Hepatocyte (in vitro differentiated cells): ENCODE data around the gene GDPD5. TPM values are rescaled to one million over a fixed set of nuclear protein-coding genes. Genes with fewer than 3 reads are reported as not detected.

ENCODE experiments used
- DNase-seq: peaks from one replicate; pipeline ENCODE4 v3.0.0-alpha.2; 2016; ENCODE audit warnings: low spot score
- H2AFZ ChIP-seq: fragments of 200-600 bp; sonication (generic); 2 replicates; pipeline ENCODE4 v1.6.0; 2016; ENCODE audit warnings: antibody characterized with exemption, mild to moderate bottlenecking
- H3K27ac ChIP-seq: fragments of 200-600 bp; sonication (generic); 2 replicates; pipeline ENCODE4 v1.5.1; 2016; ENCODE audit warnings: mild to moderate bottlenecking
- H3K27me3 ChIP-seq: fragments of 200-600 bp; sonication (generic); 2 replicates; pipeline ENCODE4 v1.6.1; 2016
- H3K36me3 ChIP-seq: fragments of 200-600 bp; sonication (generic); replicated peaks from 2 replicates; pipeline ENCODE4 v1.5.1; 2016; ENCODE audit warnings: low read depth; ENCODE audit not compliant: insufficient read depth
- H3K4me1 ChIP-seq: fragments of 200-600 bp; sonication (generic); 2 replicates; pipeline ENCODE4 v1.5.1; 2016; ENCODE audit warnings: mild to moderate bottlenecking, moderate library complexity; ENCODE audit not compliant: insufficient read depth
- H3K4me2 ChIP-seq: fragments of 200-600 bp; sonication (generic); 2 replicates; pipeline ENCODE4 v1.6.0; 2016
- H3K4me3 ChIP-seq: fragments of 200-600 bp; sonication (generic); 2 replicates; pipeline ENCODE4 v1.5.1; 2016; ENCODE audit warnings: mild to moderate bottlenecking
- H3K79me2 ChIP-seq: fragments of 200-600 bp; sonication (generic); 2 replicates; pipeline ENCODE4 v1.6.0; 2017; ENCODE audit warnings: mild to moderate bottlenecking
- H3K9me2 ChIP-seq: fragments of 200-600 bp; sonication (generic); replicated peaks from 2 replicates; pipeline ENCODE4 v1.6.0; 2017; ENCODE audit warnings: mild to moderate bottlenecking; ENCODE audit not compliant: insufficient read depth
- H3K9me3 ChIP-seq: fragments of 200-600 bp; sonication (generic); 2 replicates; pipeline ENCODE4 v1.5.1; 2016; ENCODE audit warnings: low read depth, mild to moderate bottlenecking
- H4K20me1 ChIP-seq: fragments of 200-600 bp; sonication (generic); 2 replicates; pipeline ENCODE4 v1.6.0; 2016; ENCODE audit warnings: mild to moderate bottlenecking; ENCODE audit not compliant: insufficient read depth, poor library complexity, severe bottlenecking
- EZH2 ChIP-seq: fragments of 200-600 bp; sonication (generic); IDR thresholded peaks from 2 replicates; pipeline ENCODE4 v1.6.1; 2016; ENCODE audit warnings: antibody characterized with exemption, mild to moderate bottlenecking, borderline replicate concordance
- EZH2phosphoT487 ChIP-seq: fragments of 200-600 bp; sonication (generic); IDR thresholded peaks from one replicate; pipeline ENCODE4 v1.6.1; 2018; ENCODE audit warnings: antibody characterized with exemption, mild to moderate bottlenecking, low read depth, moderate library complexity; ENCODE audit not compliant: unreplicated experiment, severe bottlenecking
- WGBS: methylation state at CpG from one replicate; pipeline ENCODE4 v1.1.6; 2016; ENCODE audit warnings: low lambda C conversion rate; ENCODE audit errors: missing lambda C conversion rate; 5-methylcytosine and 5-hydroxymethylcytosine counted together
- polyA plus RNA-seq: library from polyadenylated mRNA; unstranded; fragments of >200 nt; fragmentation: Nextera tagmentation; extraction: Ambion mirVana; gene quantifications from 2 replicates; pipeline ENCODE4 v1.2.1, GENCODE V29; 2016
- total RNA-seq: library from RNA; depleted of rRNA; stranded (reverse); fragments of >200 nt; gene quantifications from 2 replicates; pipeline ENCODE4 v1.2.3, GENCODE V29; 2014
- TF ChIP-seq, protein P1 (sequence below): fragments of 200-600 bp; sonication (generic); IDR thresholded peaks from 2 replicates; pipeline ENCODE4 v1.5.1; 2016; ENCODE audit warnings: antibody characterized with exemption, mild to moderate bottlenecking; ENCODE audit not compliant: poor library complexity

The GDPD5 gene
- total and polyA plus RNA-seq, 2 experiments from 2014 or later, result 5.2 to 8.9 TPM

DNA sequence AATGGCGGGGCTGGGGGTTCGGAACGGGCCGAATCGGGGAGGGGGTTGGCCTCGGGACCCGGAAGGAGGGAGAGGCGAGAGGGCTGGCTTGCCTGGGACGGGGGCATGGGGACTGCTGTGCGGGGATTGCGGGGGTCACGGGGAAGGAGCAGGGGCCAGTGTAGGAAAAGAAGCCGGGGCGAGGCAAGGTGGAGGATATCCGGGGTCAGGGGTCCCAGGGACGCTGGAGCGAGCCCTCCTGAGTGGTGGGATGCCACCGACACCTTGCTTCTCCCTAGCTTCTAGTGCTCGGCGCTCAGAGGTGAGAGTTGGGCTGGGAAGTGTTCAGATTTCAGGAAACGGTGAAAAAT lies 426 bp upstream of the GDPD5 start:
- DNase-seq, result no peak
- 0% methylated on average over 4 of the region's 21 CpGs for WGBS
- peaks cover 10% of the 10 kb centered on the region for H3K4me1 ChIP-seq

DNA sequence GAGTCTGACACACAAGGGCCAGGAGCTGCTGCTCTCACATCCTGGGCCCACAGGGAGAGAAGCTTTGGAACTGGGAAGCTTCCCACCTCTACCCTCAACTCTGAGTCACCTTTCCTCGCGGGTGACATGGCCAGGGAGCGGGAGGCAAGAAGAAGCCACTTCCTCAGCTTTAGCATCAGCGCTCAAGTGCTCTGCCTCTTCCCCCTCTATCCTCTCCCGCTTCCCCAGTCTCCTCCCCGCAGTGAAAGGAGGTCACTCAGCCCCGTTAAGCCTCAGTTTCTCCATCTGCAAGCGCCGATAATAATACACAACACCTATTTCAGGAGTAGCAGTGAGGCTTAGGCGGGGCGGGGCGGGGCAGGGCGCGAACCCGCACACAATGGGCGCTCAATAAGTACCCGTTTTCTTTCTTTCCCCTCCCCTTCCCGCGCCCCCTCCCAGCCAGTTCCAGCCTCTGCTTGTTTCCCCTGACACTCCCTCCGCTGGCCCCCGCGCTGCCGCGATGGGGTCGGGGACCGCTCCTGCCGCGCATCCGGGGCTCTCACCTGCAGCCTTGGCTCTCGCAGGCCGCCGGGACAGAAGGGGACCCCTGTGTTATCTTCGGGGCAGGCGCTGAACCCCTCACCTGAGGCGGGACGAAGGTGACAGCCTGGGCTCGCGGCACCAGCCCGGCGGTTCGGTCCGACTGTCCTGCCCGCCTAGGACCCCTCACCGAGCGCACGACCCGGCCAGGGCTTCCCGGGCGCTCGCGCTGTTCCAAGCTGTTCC lies 892 bp downstream of the GDPD5 start:
- no peak overlapping the region for H3K27ac ChIP-seq
- no peaks in the 10 kb centered on the region for H3K9me3 ChIP-seq
- no peak for DNase-seq
- no peaks in the 10 kb centered on the region for H3K9me2 ChIP-seq
- peak overlapping the region; percentile 100 for H3K4me2 ChIP-seq
- H3K36me3 ChIP-seq, result no peaks in the 10 kb centered on the region
- H3K4me3 ChIP-seq, result peak overlapping the region; percentile 88
- H3K27me3 ChIP-seq, result peaks cover 17% of the 10 kb centered on the region
- H3K79me2 ChIP-seq, result no peaks in the 10 kb centered on the region
- peaks cover 10% of the 10 kb centered on the region for H3K4me1 ChIP-seq
- 6% methylated on average over 28 of the region's 51 CpGs for WGBS
- peak overlapping the region; percentile 45 for H2AFZ ChIP-seq
- TF ChIP-seq EZH2, result no peak
- no peak for TF ChIP-seq EZH2phosphoT487
- TF ChIP-seq, protein P1, sequence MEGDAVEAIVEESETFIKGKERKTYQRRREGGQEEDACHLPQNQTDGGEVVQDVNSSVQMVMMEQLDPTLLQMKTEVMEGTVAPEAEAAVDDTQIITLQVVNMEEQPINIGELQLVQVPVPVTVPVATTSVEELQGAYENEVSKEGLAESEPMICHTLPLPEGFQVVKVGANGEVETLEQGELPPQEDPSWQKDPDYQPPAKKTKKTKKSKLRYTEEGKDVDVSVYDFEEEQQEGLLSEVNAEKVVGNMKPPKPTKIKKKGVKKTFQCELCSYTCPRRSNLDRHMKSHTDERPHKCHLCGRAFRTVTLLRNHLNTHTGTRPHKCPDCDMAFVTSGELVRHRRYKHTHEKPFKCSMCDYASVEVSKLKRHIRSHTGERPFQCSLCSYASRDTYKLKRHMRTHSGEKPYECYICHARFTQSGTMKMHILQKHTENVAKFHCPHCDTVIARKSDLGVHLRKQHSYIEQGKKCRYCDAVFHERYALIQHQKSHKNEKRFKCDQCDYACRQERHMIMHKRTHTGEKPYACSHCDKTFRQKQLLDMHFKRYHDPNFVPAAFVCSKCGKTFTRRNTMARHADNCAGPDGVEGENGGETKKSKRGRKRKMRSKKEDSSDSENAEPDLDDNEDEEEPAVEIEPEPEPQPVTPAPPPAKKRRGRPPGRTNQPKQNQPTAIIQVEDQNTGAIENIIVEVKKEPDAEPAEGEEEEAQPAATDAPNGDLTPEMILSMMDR, result no peak
- no peaks in the 10 kb centered on the region for H4K20me1 ChIP-seq

More for the DNA sequence above, 426 bp upstream of the GDPD5 start:
- Histone ChIP-seq H2AFZ (peak overlapping the region; percentile 91), H3K9me2 (no peaks in the 10 kb centered on the region), H3K27me3 (peaks cover 17% of the 10 kb centered on the region), H3K4me3 (peak overlapping the region; percentile 75), H3K27ac (no peak overlapping the region), H3K79me2 (no peaks in the 10 kb centered on the region), H3K36me3 (no peaks in the 10 kb centered on the region), H3K4me2 (peak overlapping the region; percentile 100), H4K20me1 (no peaks in the 10 kb centered on the region), H3K9me3 (no peaks in the 10 kb centered on the region)
- TF ChIP-seq EZH2 (no peak), EZH2phosphoT487 (no peak)
- TF ChIP-seq, protein P1, result no peak

GRCh38 chr11:75523811-75524664 lies 1.7 kb downstream of the GDPD5 start:
- peak overlapping the region; percentile 100 for H3K4me2 ChIP-seq
- H3K79me2 ChIP-seq, result no peaks in the 10 kb centered on the region
- H4K20me1 ChIP-seq, result no peaks in the 10 kb centered on the region
- DNase-seq, result no peak
- no peak overlapping the region for H3K27ac ChIP-seq
- no peaks in the 10 kb centered on the region for H3K36me3 ChIP-seq
- H2AFZ ChIP-seq, result no peak overlapping the region
- no peak for TF ChIP-seq EZH2
- TF ChIP-seq, protein P1, result no peak
- TF ChIP-seq EZH2phosphoT487, result no peak
- no peaks in the 10 kb centered on the region for H3K9me2 ChIP-seq
- 79% methylated on average over 10 of the region's 10 CpGs for WGBS
- no peaks in the 10 kb centered on the region for H3K9me3 ChIP-seq
- H3K4me3 ChIP-seq, result no peak overlapping the region
- H3K27me3 ChIP-seq, result peaks cover 17% of the 10 kb centered on the region
- H3K4me1 ChIP-seq, result peaks cover 10% of the 10 kb centered on the region
